H9 (cell line): Measurements from ENCODE around the gene SORCS2. TPM values are rescaled to one million over a fixed set of nuclear protein-coding genes. Genes with fewer than 3 reads are reported as not detected.

Source experiments
- DNase-seq: peaks from one replicate; pipeline ENCODE4 v3.0.0-alpha.2; 2017
- H2AFZ ChIP-seq: one replicate; pipeline ENCODE4 v1.6.1; 2013; ENCODE audit warnings: mild to moderate bottlenecking, low read length, control low read depth, moderate library complexity
- H2AK5ac ChIP-seq: 2 replicates; pipeline ENCODE4 v1.6.1; 2013; ENCODE audit warnings: low read length, control low read depth, mixed read lengths; ENCODE audit not compliant: insufficient read length
- H2BK120ac ChIP-seq: one replicate; pipeline ENCODE4 v1.6.1; 2013; ENCODE audit warnings: low read depth, mild to moderate bottlenecking, low read length, control low read depth, inconsistent platforms; ENCODE audit not compliant: poor library complexity, severe bottlenecking
- H2BK12ac ChIP-seq: 2 replicates; pipeline ENCODE4 v1.6.1; 2013; ENCODE audit warnings: low read length, control low read depth, mixed read lengths, low read depth; ENCODE audit not compliant: insufficient read length
- H2BK15ac ChIP-seq: 2 replicates; pipeline ENCODE4 v1.6.1; 2013; ENCODE audit warnings: low read depth, low read length, control low read depth
- H2BK20ac ChIP-seq: one replicate; pipeline ENCODE4 v1.6.1; 2013; ENCODE audit warnings: low read depth, mild to moderate bottlenecking, low read length, control low read depth, inconsistent platforms; ENCODE audit not compliant: poor library complexity, severe bottlenecking
- H2BK5ac ChIP-seq: 2 replicates; pipeline ENCODE4 v1.6.1; 2013; ENCODE audit warnings: low read length, control low read depth, mixed read lengths; ENCODE audit not compliant: insufficient read length
- H3K14ac ChIP-seq: 2 replicates; pipeline ENCODE4 v1.6.1; 2013; ENCODE audit warnings: low read length, control low read depth; ENCODE audit not compliant: insufficient read depth
- H3K18ac ChIP-seq: 2 replicates; pipeline ENCODE4 v1.6.1; 2013; ENCODE audit warnings: low read depth, mild to moderate bottlenecking, mixed read lengths, low read length, control low read depth; ENCODE audit not compliant: insufficient read length
- H3K23ac ChIP-seq: 2 replicates; pipeline ENCODE4 v1.6.1; 2013; ENCODE audit warnings: low read length, control low read depth, mixed read lengths, low read depth; ENCODE audit not compliant: insufficient read length
- H3K23me2 ChIP-seq: 2 replicates; pipeline ENCODE4 v1.6.1; 2013; ENCODE audit warnings: low read depth, mild to moderate bottlenecking, mixed read lengths, low read length, control low read depth; ENCODE audit not compliant: insufficient read length, poor library complexity, severe bottlenecking
- H3K27ac ChIP-seq: 2 replicates; pipeline ENCODE4 v1.5.1; 2013; ENCODE audit warnings: low read length, control low read depth, mixed read lengths, low read depth; ENCODE audit not compliant: insufficient read length
- H3K27me3 ChIP-seq: 2 replicates; pipeline ENCODE4 v1.6.1; 2013; ENCODE audit warnings: low read length, control low read depth, inconsistent platforms; ENCODE audit not compliant: insufficient read depth
- H3K4ac ChIP-seq: 2 replicates; pipeline ENCODE4 v1.6.1; 2013; ENCODE audit warnings: low read depth, mild to moderate bottlenecking, control low read depth, inconsistent platforms, low read length, moderate library complexity
- H3K4me1 ChIP-seq: 2 replicates; pipeline ENCODE4 v1.6.1; 2013; ENCODE audit warnings: low read length, control low read depth, inconsistent platforms; ENCODE audit not compliant: insufficient read depth
- H3K4me2 ChIP-seq: 2 replicates; pipeline ENCODE4 v1.6.1; 2013; ENCODE audit warnings: low read length, control low read depth, mixed read lengths; ENCODE audit not compliant: insufficient read length, insufficient read depth
- H3K56ac ChIP-seq: 2 replicates; pipeline ENCODE4 v1.6.1; 2013; ENCODE audit warnings: low read depth, mild to moderate bottlenecking, mixed read lengths, low read length, control low read depth; ENCODE audit not compliant: insufficient read length
- H3K79me1 ChIP-seq: 2 replicates; pipeline ENCODE4 v1.6.1; 2013; ENCODE audit warnings: low read depth, mild to moderate bottlenecking, moderate library complexity, low read length, control low read depth, inconsistent platforms; ENCODE audit not compliant: insufficient read depth, poor library complexity, severe bottlenecking
- H3K79me2 ChIP-seq: 2 replicates; pipeline ENCODE4 v1.6.1; 2013; ENCODE audit warnings: low read length, control low read depth, inconsistent platforms; ENCODE audit not compliant: insufficient read depth
- H3K9ac ChIP-seq: 2 replicates; pipeline ENCODE4 v1.6.1; 2013; ENCODE audit warnings: low read length, control low read depth, mixed read lengths; ENCODE audit not compliant: insufficient read length; ENCODE audit errors: extremely low read depth
- H3K9me3 ChIP-seq: one replicate; pipeline ENCODE4 v1.6.1; 2013; ENCODE audit warnings: low read depth, low read length, inconsistent platforms; ENCODE audit not compliant: control insufficient read depth
- H3T11ph ChIP-seq: one replicate; pipeline ENCODE4 v1.6.1; 2013; ENCODE audit warnings: mild to moderate bottlenecking, low read length, control low read depth, inconsistent platforms
- H4K20me1 ChIP-seq: one replicate; pipeline ENCODE4 v1.6.1; 2013; ENCODE audit not compliant: control insufficient read depth, insufficient read length, insufficient read depth
- H4K5ac ChIP-seq: 2 replicates; pipeline ENCODE4 v1.6.1; 2013; ENCODE audit warnings: low read depth, mild to moderate bottlenecking, mixed read lengths, low read length, control low read depth; ENCODE audit not compliant: insufficient read length
- H4K8ac ChIP-seq: replicated peaks from 2 replicates; pipeline ENCODE4 v1.6.1; 2013; ENCODE audit warnings: low read length, control low read depth, mixed read lengths, low read depth; ENCODE audit not compliant: insufficient read length
- H4K91ac ChIP-seq: 2 replicates; pipeline ENCODE4 v1.6.1; 2013; ENCODE audit warnings: low read depth, mild to moderate bottlenecking, moderate library complexity, mixed read lengths, low read length, control low read depth; ENCODE audit not compliant: insufficient read length
- H3K27ac Mint-ChIP-seq, 3 experiments: 2 replicates in 2 of 3; 3 replicates in 1 of 3; pipeline ENCODE4 v1.8.0; 2020 to 2021; ENCODE audit warnings: mixed read lengths in 3 of 3, mild to moderate bottlenecking in 1 of 3, moderate library complexity in 1 of 3
- H3K27me3 Mint-ChIP-seq: 2 replicates; pipeline ENCODE4 v1.8.0; 2021; ENCODE audit warnings: low read depth, mild to moderate bottlenecking, moderate library complexity, mixed read lengths
- H3K36me3 Mint-ChIP-seq, 3 experiments: 2 replicates in 2 of 3; 3 replicates in 1 of 3; pipeline ENCODE4 v1.8.0; 2020 to 2021; ENCODE audit warnings: low read depth in 3 of 3, mixed read lengths in 3 of 3; ENCODE audit not compliant: insufficient read depth in 1 of 3
- H3K4me1 Mint-ChIP-seq, 2 experiments: 2 replicates each; pipeline ENCODE4 v1.8.0; 2020; ENCODE audit warnings: mixed read lengths in 2 of 2
- H3K4me3 Mint-ChIP-seq, 2 experiments: 2 replicates in 1 of 2; 3 replicates in 1 of 2; pipeline ENCODE4 v1.8.0; 2020 to 2021; ENCODE audit warnings: mild to moderate bottlenecking in 2 of 2, mixed read lengths in 2 of 2, moderate library complexity in 1 of 2
- H3K9me3 Mint-ChIP-seq, 2 experiments: 2 replicates in 1 of 2; 3 replicates in 1 of 2; pipeline ENCODE4 v1.8.0; 2020; ENCODE audit warnings: mild to moderate bottlenecking in 2 of 2, mixed read lengths in 2 of 2, moderate library complexity in 1 of 2
- CTCF ChIP-seq: fragments of 200-600 bp; sonication (generic); conservative IDR thresholded peaks from 3 replicates; pipeline ENCODE4 v1.8.0; 2021; ENCODE audit warnings: antibody characterized with exemption, mild to moderate bottlenecking
- WGBS: extraction: QIAGEN DNeasy Blood & Tissue Kit; methylation state at CpG from one replicate; pipeline ENCODE4 v1.1.7; 2013; ENCODE audit warnings: missing lambda C conversion rate, low lambda C conversion rate, mixed read lengths; ENCODE audit not compliant: insufficient read length; ENCODE audit errors: extremely low coverage; 5-methylcytosine and 5-hydroxymethylcytosine counted together
- total RNA-seq: library from RNA; stranded (reverse); gene quantifications from 2 replicates; pipeline ENCODE4 v1.2.1, GENCODE V29; 2021

Gene SORCS2
- total RNA-seq, 1 experiment from 2014 or later: 0.57 TPM

GRCh38 chr4:7330811-7331681 lies 138.7 kb downstream of the SORCS2 start:
- Histone ChIP-seq H3K27ac (no peak overlapping the region), H3K4me2 (no peak overlapping the region), H2BK20ac (no peak overlapping the region), H3K14ac (no peak overlapping the region; the same call in 1 of the 2 replicates), H3K4ac (no peak overlapping the region), H2BK12ac (no peak overlapping the region), H4K20me1 (no peaks in the 10 kb centered on the region), H3K27me3 (no peaks in the 10 kb centered on the region), H3K4me1 (no peaks in the 10 kb centered on the region), H2AFZ (no peak overlapping the region), H3K9ac (no peak overlapping the region), H4K8ac (no peak overlapping the region), H3K9me3 (no peaks in the 10 kb centered on the region), H4K5ac (no peak overlapping the region), H2BK15ac (no peak overlapping the region), H2BK120ac (no peak overlapping the region), H3T11ph (no peak overlapping the region), H3K23me2 (no peaks in the 10 kb centered on the region), H3K79me1 (no peaks in the 10 kb centered on the region), H4K91ac (no peak overlapping the region), H3K18ac (no peak overlapping the region), H2BK5ac (no peak overlapping the region), H3K23ac (no peak overlapping the region), H3K56ac (no peak overlapping the region), H2AK5ac (no peak overlapping the region), H3K79me2 (no peaks in the 10 kb centered on the region)
- peak overlapping the region in 1 of 3 experiments; percentile 78; a peak in 1 of 7 replicates for H3K27ac Mint-ChIP-seq
- no peaks in the 10 kb centered on the region for H3K9me3 Mint-ChIP-seq
- no peaks in the 10 kb centered on the region; a peak in 1 of 7 replicates for H3K36me3 Mint-ChIP-seq
- H3K4me3 Mint-ChIP-seq: no peak overlapping the region
- no peak for DNase-seq
- WGBS: no CpG with 5 or more reads among the region's 22 CpGs
- H3K27me3 Mint-ChIP-seq: peaks cover 9% of the 10 kb centered on the region
- H3K4me1 Mint-ChIP-seq: peaks cover 6 to 36% of the 10 kb centered on the region in 2 experiments
- TF ChIP-seq CTCF: no peak
